Parathyroid adenoma (tissue), 2 donors: Measurements from ENCODE around the gene GNAI3.
A peak's percentile ranks its signal among the peaks of the same experiment; 100 is the strongest.

ENCODE experiments used
- H2AFZ ChIP-seq: fragments of 300-600 bp; sonication (generic); one replicate; pipeline ENCODE4 v1.7.0; 2017; ENCODE audit warnings: antibody characterized with exemption, mild to moderate bottlenecking
- H3K27ac ChIP-seq: fragments of 300-600 bp; sonication (generic); one replicate; pipeline ENCODE4 v1.7.0; 2017
- H3K27me3 ChIP-seq: fragments of 300-600 bp; sonication (generic); one replicate; pipeline ENCODE4 v1.7.0; 2017; ENCODE audit warnings: low read length; ENCODE audit not compliant: control insufficient read depth, insufficient read depth
- H3K36me3 ChIP-seq: fragments of 300-600 bp; sonication (generic); one replicate; pipeline ENCODE4 v1.7.0; 2017; ENCODE audit warnings: low read length; ENCODE audit not compliant: control insufficient read depth, insufficient read depth
- H3K4me1 ChIP-seq: fragments of 300-600 bp; sonication (generic); one replicate; pipeline ENCODE4 v1.7.0; 2017; ENCODE audit warnings: control low read depth
- H3K4me2 ChIP-seq: fragments of 300-600 bp; sonication (generic); one replicate; pipeline ENCODE4 v1.7.0; 2017; ENCODE audit warnings: low read length
- H3K4me3 ChIP-seq: fragments of 300-600 bp; sonication (generic); one replicate; pipeline ENCODE4 v1.7.0; 2017; ENCODE audit warnings: low read depth, low read length
- H3K79me2 ChIP-seq: fragments of 300-600 bp; sonication (generic); one replicate; pipeline ENCODE4 v1.7.0; 2017; ENCODE audit warnings: control low read depth
- H3K9ac ChIP-seq: fragments of 300-600 bp; sonication (generic); one replicate; pipeline ENCODE4 v1.7.0; 2017; ENCODE audit warnings: mild to moderate bottlenecking
- H3K9me3 ChIP-seq: fragments of 300-600 bp; sonication (generic); one replicate; pipeline ENCODE4 v1.7.0; 2017; ENCODE audit warnings: low read length; ENCODE audit not compliant: control insufficient read depth
- TF ChIP-seq, protein P1 (sequence below): fragments of 300-600 bp; sonication (generic); IDR thresholded peaks from one replicate; pipeline ENCODE4 v1.7.0; 2017; ENCODE audit warnings: antibody characterized with exemption, mild to moderate bottlenecking
- donor health status: primary hyperparathyroidism.

GNAI3 gene

GRCh38 chr1:109634771-109635750 lies 86.6 kb downstream of the GNAI3 start:
- H3K27ac ChIP-seq: peak overlapping the region; percentile 47
- no peaks in the 10 kb centered on the region for H3K79me2 ChIP-seq
- H3K9me3 ChIP-seq: no peaks in the 10 kb centered on the region
- no peak overlapping the region for H3K4me3 ChIP-seq
- H3K27me3 ChIP-seq: no peaks in the 10 kb centered on the region
- H3K9ac ChIP-seq: no peak overlapping the region
- H3K4me2 ChIP-seq: peak overlapping the region; percentile 0
- TF ChIP-seq, protein P1, sequence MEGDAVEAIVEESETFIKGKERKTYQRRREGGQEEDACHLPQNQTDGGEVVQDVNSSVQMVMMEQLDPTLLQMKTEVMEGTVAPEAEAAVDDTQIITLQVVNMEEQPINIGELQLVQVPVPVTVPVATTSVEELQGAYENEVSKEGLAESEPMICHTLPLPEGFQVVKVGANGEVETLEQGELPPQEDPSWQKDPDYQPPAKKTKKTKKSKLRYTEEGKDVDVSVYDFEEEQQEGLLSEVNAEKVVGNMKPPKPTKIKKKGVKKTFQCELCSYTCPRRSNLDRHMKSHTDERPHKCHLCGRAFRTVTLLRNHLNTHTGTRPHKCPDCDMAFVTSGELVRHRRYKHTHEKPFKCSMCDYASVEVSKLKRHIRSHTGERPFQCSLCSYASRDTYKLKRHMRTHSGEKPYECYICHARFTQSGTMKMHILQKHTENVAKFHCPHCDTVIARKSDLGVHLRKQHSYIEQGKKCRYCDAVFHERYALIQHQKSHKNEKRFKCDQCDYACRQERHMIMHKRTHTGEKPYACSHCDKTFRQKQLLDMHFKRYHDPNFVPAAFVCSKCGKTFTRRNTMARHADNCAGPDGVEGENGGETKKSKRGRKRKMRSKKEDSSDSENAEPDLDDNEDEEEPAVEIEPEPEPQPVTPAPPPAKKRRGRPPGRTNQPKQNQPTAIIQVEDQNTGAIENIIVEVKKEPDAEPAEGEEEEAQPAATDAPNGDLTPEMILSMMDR: no peak
- no peaks in the 10 kb centered on the region for H3K36me3 ChIP-seq
- peaks cover 8% of the 10 kb centered on the region for H3K4me1 ChIP-seq
- H2AFZ ChIP-seq: peak overlapping the region; percentile 38

GRCh38 chr1:109635862-109636200 lies 87.4 kb downstream of the GNAI3 start:
- H3K27ac ChIP-seq: no peak overlapping the region
- H3K9ac ChIP-seq: no peak overlapping the region
- H3K79me2 ChIP-seq: no peaks in the 10 kb centered on the region
- H3K27me3 ChIP-seq: no peaks in the 10 kb centered on the region
- peak overlapping the region; percentile 10 for H3K4me2 ChIP-seq
- TF ChIP-seq, protein P1: no peak
- no peak overlapping the region for H3K4me3 ChIP-seq
- H3K4me1 ChIP-seq: peaks cover 8% of the 10 kb centered on the region
- no peaks in the 10 kb centered on the region for H3K36me3 ChIP-seq
- H2AFZ ChIP-seq: no peak overlapping the region
- H3K9me3 ChIP-seq: no peaks in the 10 kb centered on the region

DNA sequence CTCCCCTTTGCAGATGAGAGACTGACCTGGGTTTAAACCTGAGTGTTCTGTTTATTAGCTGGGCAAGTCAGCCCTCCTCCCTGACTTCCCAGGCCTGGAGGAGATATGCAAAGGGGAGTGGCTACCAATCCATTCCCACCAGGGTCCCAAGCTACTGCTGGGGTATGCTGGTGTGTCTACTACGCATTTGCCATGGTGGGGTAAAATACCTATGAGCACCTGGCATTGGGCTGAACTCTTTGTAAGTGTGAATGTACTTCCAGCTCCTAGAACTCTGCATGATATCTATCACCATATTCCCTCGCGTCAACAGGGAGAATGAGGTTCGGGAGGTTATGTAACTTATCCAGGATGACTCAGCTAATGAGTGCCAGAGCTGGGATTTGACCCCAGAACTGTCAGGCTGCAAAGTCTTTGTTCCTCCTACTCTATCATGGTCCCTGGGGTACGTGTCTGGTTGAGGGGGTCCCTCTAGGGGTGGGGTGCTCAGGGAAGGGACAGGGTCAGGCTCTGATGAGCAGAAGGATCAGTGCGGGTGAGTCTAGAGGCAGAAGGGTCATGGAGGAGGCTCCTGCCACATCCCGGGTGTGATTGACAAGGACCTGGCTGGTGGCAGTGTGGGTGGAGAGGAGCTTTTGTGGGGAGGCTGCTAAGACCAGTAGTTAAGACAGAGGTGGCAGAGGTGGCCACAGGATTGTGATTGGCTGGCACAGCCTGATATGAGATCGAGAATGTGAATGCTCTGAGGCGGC lies 88.0 kb downstream of the GNAI3 start:
- H3K36me3 ChIP-seq: no peaks in the 10 kb centered on the region
- no peaks in the 10 kb centered on the region for H3K27me3 ChIP-seq
- no peak overlapping the region for H2AFZ ChIP-seq
- no peak overlapping the region for H3K9ac ChIP-seq
- peaks cover 8% of the 10 kb centered on the region for H3K4me1 ChIP-seq
- no peaks in the 10 kb centered on the region for H3K9me3 ChIP-seq
- H3K79me2 ChIP-seq: no peaks in the 10 kb centered on the region
- TF ChIP-seq, protein P1: no peak
- H3K4me2 ChIP-seq: peak overlapping the region; percentile 10
- no peak overlapping the region for H3K27ac ChIP-seq
- no peak overlapping the region for H3K4me3 ChIP-seq

DNA sequence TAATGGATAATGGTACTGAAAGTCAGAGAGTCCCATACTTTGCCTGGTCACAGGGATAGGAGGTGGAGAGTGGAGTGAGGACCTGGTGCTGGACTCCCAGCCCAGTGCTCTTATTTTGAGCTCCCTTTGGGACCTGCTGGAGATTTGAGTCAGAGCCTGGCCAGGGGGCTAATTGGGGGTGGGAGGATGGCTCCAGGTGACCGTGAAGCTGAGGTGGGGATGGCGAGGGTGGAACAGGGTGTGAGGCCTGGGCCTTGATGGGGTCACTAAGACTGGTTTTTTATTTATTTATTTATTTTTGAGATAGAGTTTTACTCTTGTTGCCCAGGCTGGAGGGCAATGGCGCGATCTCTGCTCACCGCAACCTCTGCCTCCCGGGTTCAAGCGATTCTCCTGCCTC lies 89.0 kb downstream of the GNAI3 start:
- Histone ChIP-seq H3K4me1 (peaks cover 8% of the 10 kb centered on the region), H3K27me3 (no peaks in the 10 kb centered on the region)
- TF ChIP-seq, protein P1: no peak

More for the DNA sequence above, 89.0 kb downstream of the GNAI3 start:
- H3K9ac ChIP-seq: no peak overlapping the region
- H2AFZ ChIP-seq: no peak overlapping the region
- no peaks in the 10 kb centered on the region for H3K79me2 ChIP-seq
- no peaks in the 10 kb centered on the region for H3K36me3 ChIP-seq
- H3K27ac ChIP-seq: no peak overlapping the region
- H3K9me3 ChIP-seq: no peaks in the 10 kb centered on the region
- no peak overlapping the region for H3K4me3 ChIP-seq
- no peak overlapping the region for H3K4me2 ChIP-seq
